CD4-positive, alpha-beta T cell treated with Interleukin-1 beta for 1 hour (primary cell): ENCODE results near the gene DCP1B.

Experiments
- DNase-seq, 2 donors: peaks; one replicate each; pipeline ENCODE4 v3.0.0-alpha.2; 2020 to 2022

The DCP1B gene

GRCh38 chr12:1918081-1918883 lies 86.0 kb downstream of the DCP1B start, which contains the start of gene CACNA2D4:
TSS of gene CACNA2D4 (minus strand) at chr12:1918652. CDS start at chr12:1918473, 179 bp downstream.
- no peak for DNase-seq

- peak in 1 of 2 donors; percentile 39 for DNase-seq
These were observed 86.8 kb downstream of the DCP1B start for GRCh38 chr12:1917172-1918070.

- DNase-seq = no peak
These were observed 87.7 kb downstream of the DCP1B start for GRCh38 chr12:1916371-1917171.

GRCh38 chr12:1915082-1915968 lies 88.9 kb downstream of the DCP1B start:
- peak in 1 of 2 donors; percentile 38 for DNase-seq

- no peak for DNase-seq
These were observed 89.9 kb downstream of the DCP1B start for GRCh38 chr12:1914114-1914911.

GRCh38 chr12:1913377-1914113 lies 90.7 kb downstream of the DCP1B start:
- no peak for DNase-seq

GRCh38 chr12:1912580-1913376 lies 91.5 kb downstream of the DCP1B start:
- DNase-seq = no peak

- no peak for DNase-seq
These were observed 92.4 kb downstream of the DCP1B start for GRCh38 chr12:1911598-1912575.

GRCh38 chr12:1910468-1910867 lies 93.8 kb downstream of the DCP1B start:
- no peak for DNase-seq

GRCh38 chr12:1908758-1909157 lies 95.5 kb downstream of the DCP1B start:
- no peak for DNase-seq

- peak; percentile 34 to 51 for DNase-seq
These were observed 96.3 kb downstream of the DCP1B start for GRCh38 chr12:1907652-1908611.

GRCh38 chr12:1906579-1906978 lies 97.7 kb downstream of the DCP1B start:
- DNase-seq = no peak

GRCh38 chr12:1904875-1905274 lies 99.4 kb downstream of the DCP1B start:
- no peak for DNase-seq

- no peak for DNase-seq
These were observed 107.3 kb downstream of the DCP1B start for GRCh38 chr12:1896964-1897363.
